SH-SY5Y (cell line): ENCODE measurements around the gene MCF2L.

Experiments
- GATA2 ChIP-seq: IDR thresholded peaks from 2 replicates; pipeline ENCODE4 v1.6.1; 2011; ENCODE audit warnings: mild to moderate bottlenecking, low read depth, low read length
- GATA3 ChIP-seq: IDR thresholded peaks from 2 replicates; pipeline ENCODE4 v1.6.1; 2011; ENCODE audit warnings: low read depth, mild to moderate bottlenecking, low read length, moderate library complexity

GRCh38 chr13:113114511-113115362 is 145.7 kb downstream of the MCF2L start:
- TF ChIP-seq GATA2 = no peak
- TF ChIP-seq GATA3 = no peak
